Activated naive CD4-positive, alpha-beta T cell treated with anti-CD3 and anti-CD28 coated beads, Interleukin-2, amount 10 ng/mL, durations not matched to agents 7 days and 5 days (primary cell): Measurements from ENCODE around the gene RPL19.
A peak's percentile ranks its signal among the peaks of the same experiment; 100 is the strongest.

Experiments
- CTCF ChIA-PET: fragments of 350-600 bp; sonication (Branson Sonifier 250); formaldehyde crosslinking; loops from one replicate; lab custom pipeline; 2021; ENCODE audit warnings: antibody characterized with exemption; lab: Charles Lee
- DNase-seq: peaks from one replicate; pipeline ENCODE4 v3.0.0-alpha.2; 2020
- H3K27ac Mint-ChIP-seq: one replicate; pipeline ENCODE4 v1.8.0; 2021; ENCODE audit warnings: mild to moderate bottlenecking, moderate library complexity, mixed read lengths
- H3K27me3 Mint-ChIP-seq: one replicate; pipeline ENCODE4 v1.8.0; 2021; ENCODE audit warnings: mild to moderate bottlenecking, mixed read lengths
- H3K36me3 Mint-ChIP-seq: one replicate; pipeline ENCODE4 v1.8.0; 2021; ENCODE audit warnings: mixed read lengths
- H3K4me1 Mint-ChIP-seq: one replicate; pipeline ENCODE4 v1.8.0; 2021; ENCODE audit warnings: mixed read lengths
- H3K4me3 Mint-ChIP-seq: one replicate; pipeline ENCODE4 v1.8.0; 2021; ENCODE audit warnings: mild to moderate bottlenecking, moderate library complexity, mixed read lengths
- H3K9me3 Mint-ChIP-seq: one replicate; pipeline ENCODE4 v1.8.0; 2021; ENCODE audit warnings: mixed read lengths

RPL19 gene

GRCh38 chr17:39212841-39213480 lies 12.9 kb downstream of the RPL19 start:
- peaks cover 19% of the 10 kb centered on the region for H3K4me1 Mint-ChIP-seq
- no peaks in the 10 kb centered on the region for H3K9me3 Mint-ChIP-seq
- CTCF ChIA-PET, result interaction anchor here (1.3 kb wide), 1 partner anchor 23 kb away, joined by 5 read pairs; no protein-coding TSS in a partner anchor
- no peak overlapping the region for H3K27ac Mint-ChIP-seq
- H3K36me3 Mint-ChIP-seq, result no peaks in the 10 kb centered on the region
- no peak overlapping the region for H3K4me3 Mint-ChIP-seq
- H3K27me3 Mint-ChIP-seq, result peaks cover 96% of the 10 kb centered on the region
- DNase-seq, result no peak

GRCh38 chr17:39213852-39214251 lies 13.8 kb downstream of the RPL19 start:
- no peak overlapping the region for H3K27ac Mint-ChIP-seq
- H3K36me3 Mint-ChIP-seq, result no peaks in the 10 kb centered on the region
- peaks cover 96% of the 10 kb centered on the region for H3K27me3 Mint-ChIP-seq
- no peak overlapping the region for H3K4me3 Mint-ChIP-seq
- no peak for DNase-seq
- H3K9me3 Mint-ChIP-seq, result no peaks in the 10 kb centered on the region
- peaks cover 11% of the 10 kb centered on the region for H3K4me1 Mint-ChIP-seq
- CTCF ChIA-PET, result interaction anchor here (1.0 to 1.9 kb wide), 2 partner anchors 17 to 22 kb away, joined by 3 to 6 read pairs; no protein-coding TSS in a partner anchor

GRCh38 chr17:39217734-39218369 lies 17.8 kb downstream of the RPL19 start:
- Mint-ChIP-seq H3K4me1 (no peaks in the 10 kb centered on the region), H3K27ac (no peak overlapping the region), H3K9me3 (no peaks in the 10 kb centered on the region), H3K36me3 (no peaks in the 10 kb centered on the region), H3K4me3 (no peak overlapping the region), H3K27me3 (peaks cover 86% of the 10 kb centered on the region)
- no peak for DNase-seq
- CTCF ChIA-PET, result interaction anchor here (0.8 to 1.9 kb wide), 7 partner anchors 11 to 53 kb away, joined by 3 to 11 read pairs (median 5); partner anchors contain the start of gene RPL19

- Mint-ChIP-seq H3K36me3 (no peaks in the 10 kb centered on the region), H3K4me1 (peaks cover 3% of the 10 kb centered on the region), H3K4me3 (no peak overlapping the region), H3K9me3 (no peaks in the 10 kb centered on the region), H3K27ac (no peak overlapping the region), H3K27me3 (peaks cover 88% of the 10 kb centered on the region)
- no peak for DNase-seq
- CTCF ChIA-PET, result interaction anchor here (1.2 to 1.9 kb wide), 2 partner anchors 12 to 21 kb away, joined by 5 to 11 read pairs; no protein-coding TSS in a partner anchor
Measured at GRCh38 chr17:39218906-39219305, 18.8 kb downstream of the RPL19 start.

- Mint-ChIP-seq H3K36me3 (no peaks in the 10 kb centered on the region), H3K27ac (no peak overlapping the region), H3K4me1 (peaks cover 8% of the 10 kb centered on the region), H3K4me3 (no peak overlapping the region), H3K27me3 (peaks cover 88% of the 10 kb centered on the region), H3K9me3 (no peaks in the 10 kb centered on the region)
- CTCF ChIA-PET, result interaction anchor here (1.2 kb wide), 1 partner anchor 20 kb away, joined by 5 read pairs; no protein-coding TSS in a partner anchor
- DNase-seq, result no peak
Measured at GRCh38 chr17:39219647-39220154, 19.6 kb downstream of the RPL19 start.

GRCh38 chr17:39221572-39221971 lies 21.5 kb downstream of the RPL19 start:
- CTCF ChIA-PET, result interaction anchor here (1.3 to 3.3 kb wide), 2 partner anchors 15 to 46 kb away, joined by 5 to 14 read pairs; no protein-coding TSS in a partner anchor
- H3K27me3 Mint-ChIP-seq, result peaks cover 90% of the 10 kb centered on the region
- H3K4me1 Mint-ChIP-seq, result peaks cover 16% of the 10 kb centered on the region
- no peaks in the 10 kb centered on the region for H3K9me3 Mint-ChIP-seq
- H3K36me3 Mint-ChIP-seq, result no peaks in the 10 kb centered on the region
- no peak for DNase-seq
- H3K27ac Mint-ChIP-seq, result no peak overlapping the region
- no peak overlapping the region for H3K4me3 Mint-ChIP-seq

- DNase-seq, result no peak
- H3K9me3 Mint-ChIP-seq, result no peaks in the 10 kb centered on the region
- no peaks in the 10 kb centered on the region for H3K36me3 Mint-ChIP-seq
- H3K27ac Mint-ChIP-seq, result no peak overlapping the region
- no peak overlapping the region for H3K4me3 Mint-ChIP-seq
- peaks cover 16% of the 10 kb centered on the region for H3K4me1 Mint-ChIP-seq
- CTCF ChIA-PET, result interaction anchor here (1.3 to 3.3 kb wide), 2 partner anchors 14 to 47 kb away, joined by 5 to 14 read pairs; no protein-coding TSS in a partner anchor
- peaks cover 90% of the 10 kb centered on the region for H3K27me3 Mint-ChIP-seq
Measured at GRCh38 chr17:39222151-39222550, 22.1 kb downstream of the RPL19 start.

GRCh38 chr17:39222866-39223834 lies 23.1 kb downstream of the RPL19 start:
- Mint-ChIP-seq H3K27me3 (peaks cover 90% of the 10 kb centered on the region), H3K4me1 (peaks cover 16% of the 10 kb centered on the region)

GRCh38 chr17:39223907-39224777 lies 24.1 kb downstream of the RPL19 start:
- Mint-ChIP-seq H3K9me3 (no peaks in the 10 kb centered on the region), H3K4me1 (peaks cover 16% of the 10 kb centered on the region), H3K27ac (no peak overlapping the region), H3K27me3 (peaks cover 88% of the 10 kb centered on the region), H3K36me3 (no peaks in the 10 kb centered on the region), H3K4me3 (no peak overlapping the region)
- CTCF ChIA-PET, result interaction anchor here (1.5 to 3.3 kb wide), 2 partner anchors 9 to 13 kb away, joined by 7 to 14 read pairs; no protein-coding TSS in a partner anchor
- DNase-seq, result no peak

More at GRCh38 chr17:39222866-39223834, 23.1 kb downstream of the RPL19 start:
- no peak for DNase-seq
- CTCF ChIA-PET, result interaction anchor here (1.5 to 3.3 kb wide), 2 partner anchors 10 to 13 kb away, joined by 7 to 14 read pairs; no protein-coding TSS in a partner anchor
- H3K36me3 Mint-ChIP-seq, result no peaks in the 10 kb centered on the region
- no peaks in the 10 kb centered on the region for H3K9me3 Mint-ChIP-seq
- H3K4me3 Mint-ChIP-seq, result no peak overlapping the region
- H3K27ac Mint-ChIP-seq, result no peak overlapping the region

- no peak overlapping the region for H3K27ac Mint-ChIP-seq
- peaks cover 16% of the 10 kb centered on the region for H3K4me1 Mint-ChIP-seq
- H3K36me3 Mint-ChIP-seq, result no peaks in the 10 kb centered on the region
- H3K4me3 Mint-ChIP-seq, result peak overlapping the region; percentile 61
- CTCF ChIA-PET, result no interaction called here
- H3K9me3 Mint-ChIP-seq, result no peaks in the 10 kb centered on the region
- DNase-seq, result no peak
- H3K27me3 Mint-ChIP-seq, result peaks cover 88% of the 10 kb centered on the region
Measured at GRCh38 chr17:39224778-39225307, 24.8 kb downstream of the RPL19 start.

GRCh38 chr17:39225308-39225958 lies 25.4 kb downstream of the RPL19 start, which contains the start of gene STAC2:
Gene STAC2, minus strand, starts transcription at chr17:39225945. Its CDS starts 443 bp downstream, at chr17:39225502.
- CTCF ChIA-PET, result interaction anchor here (1.0 to 1.2 kb wide), 2 partner anchors 17 to 19 kb away, joined by 3 read pairs; no protein-coding TSS in a partner anchor
- Mint-ChIP-seq H3K4me1 (peaks cover 16% of the 10 kb centered on the region), H3K36me3 (no peaks in the 10 kb centered on the region), H3K9me3 (no peaks in the 10 kb centered on the region), H3K27me3 (peaks cover 83% of the 10 kb centered on the region), H3K27ac (no peak within 1 kb of the TSS), H3K4me3 (peak within 1 kb of the TSS; percentile 66)
- DNase-seq, result no peak
